ENCODE data around the gene SLC6A3.

Gene SLC6A3

GRCh38 chr5:1465117-1465516, 19.9 kb upstream of the SLC6A3 start:
- no peak for TF ChIP-seq SPI1 (IDR thresholded peaks at IDR 0.05; ENCODE audit: borderline replicate concordance, low read depth)
- TF ChIP-seq GABPA (IDR thresholded peaks at IDR 0.05; ENCODE audit: low read depth) = no peak
- no peak for TF ChIP-seq CTCF (IDR thresholded peaks at IDR 0.05; ENCODE audit: insufficient read depth, low read length)
- no peak for TF ChIP-seq POLR2AphosphoS5 (IDR thresholded peaks at IDR 0.05; ENCODE audit: low read depth)
- no peak for TF ChIP-seq REST (IDR thresholded peaks at IDR 0.05; ENCODE audit: insufficient replicate concordance, low read depth)
- Histone ChIP-seq H3K27me3 (ENCODE audit: insufficient read depth, poor library complexity, severe bottlenecking) (no peaks in the 10 kb centered on the region), H3K27ac (replicated peaks) (no peak overlapping the region), H3K4me3 (replicated peaks; ENCODE audit: insufficient read depth, low read length) (no peak overlapping the region)
- no peak for DNase-seq (ENCODE audit: low read depth in 1 of 2, low spot score in 1 of 2)

- no peak overlapping the region for H3K4me3 ChIP-seq (replicated peaks; ENCODE audit: insufficient read depth, low read length)
- H3K27me3 ChIP-seq (ENCODE audit: insufficient read depth, poor library complexity, severe bottlenecking) = no peaks in the 10 kb centered on the region
- no peak for TF ChIP-seq POLR2AphosphoS5 (IDR thresholded peaks at IDR 0.05; ENCODE audit: low read depth)
- no peak for TF ChIP-seq CTCF (IDR thresholded peaks at IDR 0.05; ENCODE audit: insufficient read depth, low read length)
- no peak for TF ChIP-seq SPI1 (IDR thresholded peaks at IDR 0.05; ENCODE audit: borderline replicate concordance, low read depth)
- no peak overlapping the region for H3K27ac ChIP-seq (replicated peaks)
- no peak for DNase-seq (ENCODE audit: low read depth in 1 of 2, low spot score in 1 of 2)
Measured at GRCh38 chr5:1464511-1464910, 19.3 kb upstream of the SLC6A3 start.

GRCh38 chr5:1464096-1464446, 18.8 kb upstream of the SLC6A3 start:
- Histone ChIP-seq H3K4me3 (replicated peaks; ENCODE audit: insufficient read depth, low read length) (no peak overlapping the region), H3K27ac (replicated peaks) (no peak overlapping the region), H3K27me3 (ENCODE audit: insufficient read depth, poor library complexity, severe bottlenecking) (no peaks in the 10 kb centered on the region)
- no peak for DNase-seq (ENCODE audit: low read depth in 1 of 2, low spot score in 1 of 2)
- no peak for TF ChIP-seq POLR2AphosphoS5 (IDR thresholded peaks at IDR 0.05; ENCODE audit: low read depth)

GRCh38 chr5:1463326-1464095, 18.3 kb upstream of the SLC6A3 start:
- TF ChIP-seq GABPA (IDR thresholded peaks at IDR 0.05; ENCODE audit: low read depth) = no peak
- Histone ChIP-seq H3K27me3 (ENCODE audit: insufficient read depth, poor library complexity, severe bottlenecking) (no peaks in the 10 kb centered on the region), H3K27ac (replicated peaks) (no peak overlapping the region), H3K4me3 (replicated peaks; ENCODE audit: insufficient read depth, low read length) (no peak overlapping the region)
- no peak for DNase-seq (ENCODE audit: low read depth in 1 of 2, low spot score in 1 of 2)

GRCh38 chr5:1462358-1462757, 17.1 kb upstream of the SLC6A3 start:
- no peak for DNase-seq (ENCODE audit: low read depth in 1 of 2, low spot score in 1 of 2)
- H3K4me3 ChIP-seq (replicated peaks; ENCODE audit: insufficient read depth, low read length) = no peak overlapping the region

More at GRCh38 chr5:1462358-1462757, 17.1 kb upstream of the SLC6A3 start:
- Histone ChIP-seq H3K27me3 (ENCODE audit: insufficient read depth, poor library complexity, severe bottlenecking) (no peaks in the 10 kb centered on the region), H3K27ac (replicated peaks) (no peak overlapping the region)
- TF ChIP-seq REST (IDR thresholded peaks at IDR 0.05; ENCODE audit: insufficient replicate concordance, low read depth) (no peak), CTCF (IDR thresholded peaks at IDR 0.05; ENCODE audit: insufficient read depth, low read length) (no peak), POLR2AphosphoS5 (IDR thresholded peaks at IDR 0.05; ENCODE audit: low read depth) (no peak), GABPA (IDR thresholded peaks at IDR 0.05; ENCODE audit: low read depth) (no peak), SPI1 (IDR thresholded peaks at IDR 0.05; ENCODE audit: borderline replicate concordance, low read depth) (no peak)
